NCI-H460 (cell line): ENCODE data around the gene KIF5A. TPM values are rescaled to one million over a fixed set of nuclear protein-coding genes. Genes with fewer than 3 reads are reported as not detected.
A peak's percentile ranks its signal among the peaks of the same experiment; 100 is the strongest.

Experiments used
- DNase-seq: peaks from one replicate; pipeline ENCODE4 v3.0.0-alpha.2; 2016; ENCODE audit warnings: low read depth; ENCODE audit errors: extremely low read depth
- total RNA-seq: library from RNA; depleted of rRNA; stranded (reverse); fragments of >200 nt; shearing (Covaris generic); gene quantifications from 2 replicates; pipeline ENCODE4 v1.2.3, GENCODE V29; 2014

The KIF5A gene
- total RNA-seq, 1 experiment from 2014 or later, result 0.07 TPM

GRCh38 chr12:57531836-57532235 is 18.0 kb upstream of the KIF5A start:
- DNase-seq, result no peak

DNA sequence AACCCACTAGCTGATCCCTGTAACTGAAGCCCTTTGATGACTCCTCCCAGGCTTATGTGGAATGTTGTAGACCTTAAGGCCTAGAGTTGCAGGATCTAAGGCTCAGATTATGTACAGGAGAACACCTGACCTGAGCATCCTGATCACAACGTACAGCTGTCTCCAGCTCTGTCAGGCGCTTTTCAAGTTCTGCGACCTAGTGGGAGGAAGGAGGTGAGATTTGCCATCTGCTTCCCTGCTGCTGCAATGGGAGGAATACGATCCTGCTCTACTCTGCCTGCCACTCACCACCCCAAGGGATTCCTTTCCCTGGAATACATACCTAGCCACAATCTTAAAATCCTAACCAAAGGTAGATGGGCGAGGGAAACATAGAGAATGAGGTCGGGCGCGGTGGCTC is 16.7 kb upstream of the KIF5A start:
- no peak for DNase-seq

DNA sequence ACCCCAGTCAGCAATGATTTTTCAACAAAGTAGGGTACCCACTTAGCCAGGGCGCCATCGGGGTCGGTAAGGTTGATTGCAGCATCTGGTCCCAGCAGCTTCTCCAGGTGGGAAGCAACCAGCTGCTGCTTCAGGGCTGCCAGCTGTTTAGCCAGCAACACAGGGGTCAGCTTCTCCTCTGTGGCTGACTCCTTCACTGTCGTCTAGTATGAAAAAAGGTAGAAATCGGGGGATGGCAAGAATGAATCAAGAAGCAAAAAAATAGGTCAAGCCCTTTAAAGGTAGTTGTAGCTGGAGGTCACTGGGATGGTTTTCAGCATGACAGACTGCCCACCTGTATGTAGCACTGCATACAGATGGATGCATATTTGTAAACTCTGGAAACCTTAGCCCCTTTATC is 15.6 kb upstream of the KIF5A start:
- no peak for DNase-seq

DNA sequence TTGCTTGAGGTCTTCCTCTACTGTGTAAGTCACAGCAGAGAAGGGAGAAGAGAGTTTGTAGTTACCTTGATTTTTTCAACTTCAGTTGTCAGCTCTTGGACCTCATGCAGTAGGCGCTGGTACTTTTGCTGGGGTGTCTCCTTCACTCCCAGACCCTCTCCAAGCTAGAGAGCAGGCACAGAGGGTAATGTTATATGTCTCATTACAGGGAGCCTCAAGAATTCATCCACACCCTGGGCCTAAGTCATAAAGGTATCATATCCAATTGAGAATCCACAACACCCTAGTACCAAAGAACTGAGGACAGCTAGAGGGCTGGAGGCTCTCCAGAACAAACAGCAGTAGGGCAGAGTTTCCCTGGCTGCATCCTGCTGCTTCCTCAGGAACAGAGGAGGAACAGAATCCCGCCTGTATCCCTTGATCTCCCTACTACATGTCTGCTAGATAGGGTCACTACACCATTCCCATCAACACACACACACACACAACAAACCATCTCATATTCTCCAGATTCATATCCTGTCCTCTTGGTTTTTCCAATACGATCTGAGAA is 14.8 kb upstream of the KIF5A start:
- no peak for DNase-seq

- DNase-seq, result no peak
Observed at GRCh38 chr12:57535764-57536596, 13.9 kb upstream of the KIF5A start.

DNA sequence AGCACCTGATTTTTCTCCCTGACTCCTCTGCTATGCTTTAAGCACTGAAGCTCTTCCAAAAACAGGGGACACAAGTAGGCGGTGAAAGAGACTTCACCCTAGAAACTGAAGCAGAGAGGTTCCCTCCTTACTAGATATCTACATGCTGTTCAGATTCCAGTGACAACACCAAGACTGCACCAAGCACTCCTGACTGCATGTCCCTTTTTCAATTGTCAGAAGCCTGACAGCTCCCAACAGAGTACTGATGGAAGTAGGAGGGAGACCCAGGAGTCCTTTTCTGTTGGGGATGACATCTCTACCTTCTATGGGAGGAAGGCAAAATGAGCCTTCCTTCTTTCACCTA is 13.3 kb upstream of the KIF5A start:
- no peak for DNase-seq

DNA sequence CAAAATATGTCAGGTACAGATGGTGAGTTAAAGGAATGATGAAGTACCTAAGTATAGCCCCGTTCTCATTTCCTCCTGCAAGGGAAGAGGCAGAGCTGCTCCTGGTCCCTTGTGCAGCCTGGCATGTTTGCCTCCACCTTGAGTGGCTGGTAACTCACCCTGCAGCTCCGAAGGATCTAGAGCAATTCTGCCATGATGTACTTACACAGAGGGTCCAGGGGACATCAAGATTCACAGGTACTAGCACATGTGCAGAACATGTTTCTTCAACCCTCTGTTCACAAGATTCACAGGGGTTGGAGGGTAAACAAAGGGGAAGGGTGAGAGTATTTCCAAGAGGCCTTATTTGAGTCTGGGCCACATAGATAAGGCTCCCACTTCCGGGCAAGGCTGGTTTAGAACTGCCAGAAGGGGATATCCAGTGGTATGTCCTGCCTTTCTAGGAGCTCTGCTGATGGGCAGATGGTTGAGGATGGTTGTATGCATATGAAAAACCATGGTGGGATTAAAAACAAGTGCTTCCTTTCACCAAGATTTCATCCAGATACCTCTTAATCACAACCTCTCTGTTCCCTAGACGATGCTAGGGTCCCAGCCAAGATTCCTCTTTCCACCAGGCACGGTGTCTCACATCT is 10.6 kb upstream of the KIF5A start:
- no peak for DNase-seq

GRCh38 chr12:57541001-57541400 is 8.8 kb upstream of the KIF5A start:
- no peak for DNase-seq

GRCh38 chr12:57541717-57542116 is 8.1 kb upstream of the KIF5A start:
- no peak for DNase-seq

- no peak for DNase-seq
Observed at GRCh38 chr12:57543581-57543980, 6.3 kb upstream of the KIF5A start.

DNA sequence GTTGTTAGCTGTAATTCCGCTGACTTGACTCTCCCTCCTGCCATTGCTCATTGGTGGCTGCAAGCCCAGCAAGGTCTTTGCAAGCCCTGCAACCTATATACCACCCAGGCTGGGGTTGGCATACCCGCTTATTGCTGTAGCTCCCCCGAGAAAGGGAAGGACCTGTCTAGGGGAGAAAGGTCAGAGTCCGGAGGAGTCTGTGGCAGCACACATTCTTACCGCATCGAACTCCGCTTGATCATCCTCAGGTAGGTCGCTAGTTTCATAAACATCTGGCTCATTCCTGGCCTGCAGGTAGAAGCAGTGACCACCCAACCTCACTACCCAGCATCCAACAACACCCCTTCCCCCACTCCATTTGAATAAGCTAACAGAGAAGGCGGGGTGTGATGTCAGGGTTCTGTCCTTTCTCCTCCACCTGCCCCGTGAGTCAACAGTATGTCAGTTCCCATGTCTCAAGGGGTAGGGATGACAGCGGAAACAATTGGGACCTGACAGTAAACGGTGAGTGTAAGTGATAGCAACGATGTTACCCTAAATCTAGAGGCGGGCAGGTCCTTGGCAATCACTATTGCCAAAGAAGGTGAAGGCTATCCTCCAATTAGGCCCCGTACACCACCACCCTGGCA is 3.9 kb upstream of the KIF5A start:
- DNase-seq, result no peak

GRCh38 chr12:57546438-57547287 is 3.2 kb upstream of the KIF5A start, which contains the start of gene DCTN2:
Gene DCTN2, minus strand, starts transcription at chr12:57547192. Its CDS starts 129 bp downstream, at chr12:57547063.
- DNase-seq, result peak; percentile 98

- DNase-seq, result no peak
Observed at GRCh38 chr12:57547288-57548012, 2.4 kb upstream of the KIF5A start.

DNA sequence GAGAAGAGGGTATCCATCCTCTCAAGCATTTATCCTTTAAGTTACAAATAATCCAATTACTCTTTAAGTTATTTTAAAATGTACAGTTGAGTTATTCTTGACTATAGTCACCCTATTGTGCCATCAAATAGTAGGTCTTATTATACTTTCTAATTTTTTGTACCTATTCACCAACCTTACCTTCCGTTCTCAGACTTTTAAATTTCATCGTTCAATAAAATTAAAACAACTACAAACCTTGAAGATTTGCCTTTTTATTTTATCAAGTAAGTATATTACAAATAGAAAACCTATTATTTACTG is 1.9 kb upstream of the KIF5A start:
- DNase-seq, result no peak

DNA sequence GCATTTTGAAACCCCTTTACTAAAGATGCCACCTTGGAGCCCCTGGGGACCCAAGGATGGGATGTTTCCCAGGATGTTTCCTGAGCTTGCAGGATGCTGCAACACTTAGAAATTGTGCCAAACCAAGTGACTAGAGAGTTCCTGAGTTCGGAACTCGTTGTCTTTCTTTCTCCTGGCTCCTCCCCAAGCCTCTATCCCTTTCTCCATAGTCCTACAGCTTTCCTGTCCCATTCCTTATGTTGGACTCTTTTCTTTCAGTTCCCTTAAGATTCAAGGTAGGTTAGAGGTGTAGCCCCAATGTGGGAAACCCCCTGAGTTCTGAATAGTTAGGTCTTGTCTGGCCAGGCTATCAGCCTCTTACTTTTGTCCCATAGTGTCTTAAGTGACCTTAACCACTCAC is 1.4 kb upstream of the KIF5A start:
- DNase-seq, result peak; percentile 32

DNA sequence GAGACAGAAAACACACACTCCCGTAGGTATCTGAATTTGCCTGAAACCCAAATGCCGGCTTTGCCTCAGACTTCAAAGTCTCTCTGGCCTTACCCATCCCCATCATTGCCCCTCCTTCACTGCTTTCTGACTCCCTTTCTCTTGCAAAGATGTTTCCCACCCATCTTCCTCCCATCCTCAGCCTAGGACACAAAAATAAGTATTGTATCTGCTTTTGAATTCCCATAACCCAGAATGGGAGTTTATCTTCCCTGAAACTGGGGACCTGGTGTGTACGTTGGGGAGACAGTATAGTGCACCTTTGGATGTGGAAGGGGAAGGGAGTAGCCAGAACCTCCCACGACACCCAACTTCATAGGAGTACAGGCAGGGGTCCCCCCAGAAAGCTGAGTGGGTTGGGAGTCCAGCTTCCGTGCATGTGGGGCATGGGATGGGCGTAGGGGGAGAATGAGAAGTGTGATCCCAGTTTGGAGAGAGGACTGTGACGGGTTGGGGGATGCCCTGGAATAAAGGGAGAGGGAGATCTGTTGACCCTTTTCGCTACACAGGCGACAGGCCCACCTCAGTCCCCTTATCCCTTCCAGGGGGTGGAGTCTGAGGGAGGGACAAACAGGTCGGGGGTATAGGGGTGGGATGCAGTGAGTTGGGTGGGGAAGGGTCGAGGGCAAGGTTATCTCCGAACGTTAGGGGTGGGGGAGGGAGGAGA is 488 bp upstream of the KIF5A start:
- DNase-seq, result no peak

- no peak for DNase-seq
Observed at GRCh38 chr12:57550641-57551549, 1.1 kb downstream of the KIF5A start.

DNA sequence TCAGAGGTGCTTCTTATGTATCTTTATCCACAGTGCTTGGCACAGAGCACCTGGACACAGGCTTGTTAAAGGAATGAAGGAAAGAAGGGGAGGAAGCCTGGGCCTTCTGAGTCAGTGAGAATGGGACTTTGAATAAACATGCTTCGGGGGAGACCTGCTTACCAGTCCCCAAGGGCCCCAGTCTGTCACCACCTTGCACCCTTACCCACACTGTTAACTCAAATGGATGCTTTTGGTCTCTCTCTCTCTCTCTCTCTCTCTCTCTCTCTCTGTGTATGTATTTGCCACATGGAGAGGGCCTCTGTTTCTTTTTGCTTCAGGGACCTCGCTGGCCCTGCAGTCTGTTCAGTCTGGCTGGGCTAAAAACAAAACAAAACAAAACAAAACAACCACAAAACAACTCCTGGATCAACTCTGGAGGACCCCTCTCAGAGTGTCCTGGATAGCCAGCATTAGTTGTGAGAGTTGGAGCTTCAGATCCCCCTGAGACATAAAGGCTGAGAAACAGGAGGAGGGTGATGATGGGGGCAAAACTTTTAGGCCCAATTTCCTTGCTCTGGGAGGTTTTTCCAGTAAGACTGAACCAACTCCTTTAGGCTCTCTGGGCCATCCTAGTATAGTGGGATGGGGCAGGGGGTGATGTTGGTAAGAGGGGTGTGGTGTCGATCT is 1.9 kb downstream of the KIF5A start:
- no peak for DNase-seq
